Esophagus muscularis mucosa (tissue), 4 donors: ENCODE measurements around the gene SLC39A11. TPM values are rescaled to one million over a fixed set of nuclear protein-coding genes. Genes with fewer than 3 reads are reported as not detected.

Experiments
- DNase-seq: peaks from one replicate; pipeline ENCODE4 v3.0.0-alpha.2; 2017; ENCODE audit errors: extremely low spot score
- H3K27ac ChIP-seq, 4 donors: fragments of 200-600 bp; sonication (generic); replicated peaks in 1 of 4; 1 replicate in 3 of 4; 2 replicates in 1 of 4; pipeline ENCODE4 v1.5.1; 2016 to 2019; ENCODE audit warnings: mild to moderate bottlenecking in 1 of 4
- H3K27me3 ChIP-seq, 4 donors: fragments of 200-600 bp; sonication (generic); one replicate each; pipeline versions ENCODE4 v1.5.1 to v1.6.0; 2016 to 2019
- H3K36me3 ChIP-seq, 4 donors: fragments of 200-600 bp; sonication (generic); one replicate each; pipeline ENCODE4 v1.5.1; 2016 to 2019
- H3K4me1 ChIP-seq, 4 donors: fragments of 200-600 bp; sonication (generic); one replicate each; pipeline ENCODE4 v1.5.1; 2016 to 2019
- H3K4me3 ChIP-seq, 4 donors: fragments of 200-600 bp; sonication (generic); 1 replicate in 2 of 4; 2 replicates in 2 of 4; pipeline ENCODE4 v1.5.1; 2016 to 2019; ENCODE audit warnings: mild to moderate bottlenecking in 4 of 4, moderate library complexity in 1 of 4
- H3K9me3 ChIP-seq, 4 donors: fragments of 200-600 bp; sonication (generic); 1 replicate in 3 of 4; 2 replicates in 1 of 4; pipeline ENCODE4 v1.5.1; 2016 to 2019
- EP300 ChIP-seq: sonication (generic); formaldehyde crosslinking; IDR thresholded peaks from one replicate; pipeline ENCODE4 v1.6.1; 2017; ENCODE audit warnings: antibody characterized with exemption
- POLR2A ChIP-seq: fragments of 450-650 bp; IDR thresholded peaks from one replicate; pipeline ENCODE4 v1.6.1; 2017; ENCODE audit warnings: antibody characterized with exemption, moderate library complexity, mild to moderate bottlenecking, low read depth
- POLR2AphosphoS5 ChIP-seq, 2 donors: sonication (generic); formaldehyde crosslinking; IDR thresholded peaks; one replicate each; pipeline ENCODE4 v1.6.1; 2017; ENCODE audit warnings: antibody characterized with exemption in 2 of 2
- WGBS: methylation state at CpG from one replicate; pipeline ENCODE4 v1.1.5; 2018; 5-methylcytosine and 5-hydroxymethylcytosine counted together
- intact Hi-C: fragments of 100-400 bp; cut with DNase I; formaldehyde crosslinking; loops from one replicate; pipeline ENCODE4 v1.15.1; 2023
- total RNA-seq, 4 donors: library from RNA; depleted of rRNA; stranded (reverse); fragments of >200 nt; gene quantifications; one replicate each; pipeline versions ENCODE4 v1.1.0 to v1.2.1, GENCODE V29; 2016
- TF ChIP-seq, protein P1 (sequence below), 3 experiments: fragments of 200-600 bp in 2 of 3; fragments of 450-650 bp in 1 of 3; sonication (generic) in 2 of 3; IDR thresholded peaks; one replicate each; pipeline ENCODE4 v1.5.1; 2017 to 2019; ENCODE audit warnings: antibody characterized with exemption in 3 of 3, mild to moderate bottlenecking in 2 of 3, moderate library complexity in 1 of 3

SLC39A11 gene
- total RNA-seq, 4 donors from 2014 or later, result 7.5 to 20.2 (median 18.4) TPM

DNA sequence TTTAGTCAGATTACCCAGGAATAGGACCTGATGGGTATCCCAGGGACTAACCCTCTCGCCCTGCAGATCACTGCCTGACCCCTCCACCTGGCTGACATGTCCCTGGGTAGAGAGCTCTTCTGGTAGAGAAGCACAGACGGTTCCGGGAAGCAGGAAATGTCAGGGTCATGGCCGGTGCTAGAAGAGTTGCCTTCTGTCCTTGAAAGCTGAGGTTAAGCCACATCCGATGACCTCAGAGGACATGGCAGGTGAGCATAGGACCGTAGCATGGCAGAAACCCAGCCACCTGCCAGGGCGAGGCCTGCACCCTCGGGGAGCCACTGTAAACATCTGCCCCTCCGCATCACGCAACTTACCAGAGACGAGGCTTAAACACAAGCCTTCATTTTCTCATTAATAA lies 488.0 kb downstream of the SLC39A11 start:
- Histone ChIP-seq H3K4me1 (no peaks in the 10 kb centered on the region), H3K9me3 (peaks cover 0 to 9% (median 8%) of the 10 kb centered on the region in 4 donors), H3K4me3 (no peak overlapping the region), H3K27me3 (peaks cover 0 to 50% (median 2%) of the 10 kb centered on the region in 4 donors), H3K36me3 (no peaks in the 10 kb centered on the region), H3K27ac (no peak overlapping the region)
- WGBS, result 67% methylated on average over 10 of the region's 11 CpGs
- no peak for TF ChIP-seq EP300
- TF ChIP-seq, protein P1, sequence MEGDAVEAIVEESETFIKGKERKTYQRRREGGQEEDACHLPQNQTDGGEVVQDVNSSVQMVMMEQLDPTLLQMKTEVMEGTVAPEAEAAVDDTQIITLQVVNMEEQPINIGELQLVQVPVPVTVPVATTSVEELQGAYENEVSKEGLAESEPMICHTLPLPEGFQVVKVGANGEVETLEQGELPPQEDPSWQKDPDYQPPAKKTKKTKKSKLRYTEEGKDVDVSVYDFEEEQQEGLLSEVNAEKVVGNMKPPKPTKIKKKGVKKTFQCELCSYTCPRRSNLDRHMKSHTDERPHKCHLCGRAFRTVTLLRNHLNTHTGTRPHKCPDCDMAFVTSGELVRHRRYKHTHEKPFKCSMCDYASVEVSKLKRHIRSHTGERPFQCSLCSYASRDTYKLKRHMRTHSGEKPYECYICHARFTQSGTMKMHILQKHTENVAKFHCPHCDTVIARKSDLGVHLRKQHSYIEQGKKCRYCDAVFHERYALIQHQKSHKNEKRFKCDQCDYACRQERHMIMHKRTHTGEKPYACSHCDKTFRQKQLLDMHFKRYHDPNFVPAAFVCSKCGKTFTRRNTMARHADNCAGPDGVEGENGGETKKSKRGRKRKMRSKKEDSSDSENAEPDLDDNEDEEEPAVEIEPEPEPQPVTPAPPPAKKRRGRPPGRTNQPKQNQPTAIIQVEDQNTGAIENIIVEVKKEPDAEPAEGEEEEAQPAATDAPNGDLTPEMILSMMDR (IDR thresholded peaks at IDR 0.05), result no peak
- TF ChIP-seq POLR2AphosphoS5 (IDR thresholded peaks at IDR 0.05), result no peak
- TF ChIP-seq POLR2A, result no peak
- intact Hi-C loops, result no loop called here
- no peak for DNase-seq

GRCh38 chr17:72603420-72604242 lies 488.9 kb downstream of the SLC39A11 start:
- intact Hi-C loops, result no loop called here
- H3K27me3 ChIP-seq, result peaks cover 0 to 51% (median 2%) of the 10 kb centered on the region in 4 donors
- no peak for TF ChIP-seq EP300
- TF ChIP-seq, protein P1 (IDR thresholded peaks at IDR 0.05), result no peak
- no peak for TF ChIP-seq POLR2A
- TF ChIP-seq POLR2AphosphoS5 (IDR thresholded peaks at IDR 0.05), result no peak
- H3K4me1 ChIP-seq, result no peaks in the 10 kb centered on the region
- H3K4me3 ChIP-seq, result no peak overlapping the region
- DNase-seq, result no peak
- H3K36me3 ChIP-seq, result no peaks in the 10 kb centered on the region
- peaks cover 0 to 9% (median 8%) of the 10 kb centered on the region in 4 donors for H3K9me3 ChIP-seq
- 80% methylated on average over 6 of the region's 7 CpGs for WGBS
- H3K27ac ChIP-seq, result no peak overlapping the region

DNA sequence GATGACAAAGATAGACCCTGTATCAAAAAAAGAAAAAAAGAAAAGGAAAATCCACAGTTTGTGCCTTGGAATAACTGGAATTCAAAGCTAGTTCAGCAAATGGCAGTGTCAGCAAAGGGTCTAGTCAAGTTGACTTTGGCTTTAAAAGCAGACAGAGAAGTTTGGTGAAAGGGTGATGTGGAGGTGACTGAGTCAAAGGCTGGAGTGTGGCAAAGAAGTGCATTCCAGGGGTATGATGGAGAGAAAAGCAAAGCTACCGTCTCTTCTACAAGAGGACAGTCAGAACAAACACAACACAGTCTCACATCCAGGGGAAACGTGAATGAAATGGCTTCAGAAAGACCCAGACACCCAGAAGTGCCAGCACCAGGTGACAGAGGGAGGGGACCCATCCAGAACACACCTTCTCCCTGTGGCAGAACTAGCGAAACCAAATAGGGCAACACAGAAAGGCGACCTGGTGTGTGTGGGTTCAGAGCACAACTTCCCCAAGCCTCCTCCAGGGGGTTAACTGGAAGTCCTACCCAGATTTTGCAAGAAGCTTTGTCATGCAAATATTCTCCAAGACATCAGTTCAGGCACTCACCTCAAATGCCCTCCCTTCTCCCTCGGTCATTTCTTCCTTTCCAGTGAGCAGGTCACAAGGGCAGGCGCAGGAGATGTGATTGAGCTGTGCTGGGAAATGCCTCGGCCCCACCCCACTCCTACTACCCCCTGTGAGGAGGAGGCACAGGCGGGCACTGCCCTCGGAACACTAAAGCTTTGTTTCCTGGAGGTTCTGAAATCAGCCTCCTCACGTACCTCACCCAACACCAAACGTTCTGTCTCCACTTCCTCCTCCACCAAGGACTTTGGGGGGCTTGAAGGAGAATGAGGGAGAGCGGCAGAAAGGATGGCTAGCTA lies 489.7 kb downstream of the SLC39A11 start:
- H3K36me3 ChIP-seq, result no peaks in the 10 kb centered on the region
- no peak overlapping the region for H3K27ac ChIP-seq
- peaks cover 0 to 51% (median 2%) of the 10 kb centered on the region in 4 donors for H3K27me3 ChIP-seq
- DNase-seq, result no peak
- no peak overlapping the region for H3K4me3 ChIP-seq
- TF ChIP-seq POLR2AphosphoS5 (IDR thresholded peaks at IDR 0.05), result no peak
- no peak for TF ChIP-seq POLR2A
- TF ChIP-seq, protein P1 (IDR thresholded peaks at IDR 0.05), result no peak
- no peak for TF ChIP-seq EP300
- intact Hi-C loops, result no loop called here
- peaks cover 0 to 7% (median 4%) of the 10 kb centered on the region in 4 donors for H3K9me3 ChIP-seq
- H3K4me1 ChIP-seq, result no peaks in the 10 kb centered on the region
- WGBS, result 54% methylated on average over 12 of the region's 12 CpGs

DNA sequence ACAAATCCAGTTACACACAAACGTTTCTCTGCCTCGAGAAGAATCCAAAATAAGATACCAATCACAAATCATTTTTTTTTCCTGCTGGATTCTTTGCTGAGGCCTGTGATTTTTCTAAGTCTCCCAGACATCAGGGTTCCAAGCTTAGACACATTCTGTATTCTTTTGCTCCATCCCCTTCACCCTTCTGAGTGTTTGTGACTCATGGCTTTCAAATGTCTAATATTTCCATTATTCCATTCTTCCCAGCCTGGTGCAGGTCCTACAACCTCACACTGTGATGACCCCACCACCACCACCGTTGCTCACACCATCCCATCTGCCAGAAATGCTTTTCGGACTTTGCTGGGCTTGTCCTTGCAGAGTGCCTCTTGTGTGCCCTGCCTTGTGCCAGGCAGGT lies 491.6 kb downstream of the SLC39A11 start:
- intact Hi-C loops, result no loop called here

More for the DNA sequence above, 491.6 kb downstream of the SLC39A11 start:
- TF ChIP-seq EP300 (no peak), POLR2A (no peak), POLR2AphosphoS5 (IDR thresholded peaks at IDR 0.05) (no peak)
- TF ChIP-seq, protein P1 (IDR thresholded peaks at IDR 0.05), result no peak
- WGBS, result 69% methylated on average over 4 of the region's 4 CpGs
- peaks cover 0 to 59% (median 2%) of the 10 kb centered on the region in 4 donors for H3K27me3 ChIP-seq
- DNase-seq, result no peak
- H3K27ac ChIP-seq, result no peak overlapping the region
- no peak overlapping the region for H3K4me3 ChIP-seq
- no peaks in the 10 kb centered on the region for H3K4me1 ChIP-seq
- H3K36me3 ChIP-seq, result no peaks in the 10 kb centered on the region
- H3K9me3 ChIP-seq, result no peaks in the 10 kb centered on the region
